PFSK-1 (cell line): ENCODE results near the gene ATIC.

Source experiments
- POLR2AphosphoS5 ChIP-seq: IDR thresholded peaks from 2 replicates; pipeline ENCODE4 v1.6.1; 2012; ENCODE audit warnings: low read depth, mild to moderate bottlenecking, control low read depth, low read length, moderate library complexity
- REST ChIP-seq, 2 experiments: IDR thresholded peaks; 2 replicates each; pipeline versions ENCODE4 v1.6.1 to v1.8.0; 2011 to 2012; ENCODE audit warnings: low read depth in 2 of 2, low read length in 2 of 2, control low read depth in 1 of 2, inconsistent platforms in 1 of 2, mild to moderate bottlenecking in 1 of 2, moderate library complexity in 1 of 2; ENCODE audit not compliant: insufficient read depth in 1 of 2

DNA sequence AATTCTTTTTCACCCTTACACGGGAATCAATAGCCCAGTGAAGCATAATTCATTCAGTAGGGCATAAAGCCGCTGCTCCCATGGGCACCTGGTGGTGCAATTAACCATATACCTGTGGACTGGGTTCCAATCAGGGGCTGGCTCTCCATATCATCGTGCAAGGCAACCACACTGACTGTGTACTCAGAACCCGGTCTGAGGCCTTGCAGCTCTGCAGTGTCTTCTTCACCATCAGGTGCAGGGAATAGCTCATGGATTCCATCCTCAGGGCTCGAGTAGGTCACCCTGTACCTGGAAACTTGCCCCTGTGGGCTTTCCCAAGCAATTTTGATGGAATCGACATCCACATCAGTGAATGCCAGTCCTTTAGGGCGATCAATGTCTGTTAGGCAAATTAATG is 68.8 kb downstream of the ATIC start:
- TF ChIP-seq REST (IDR thresholded peaks at IDR 0.05; ENCODE audit: insufficient read depth in 1 of 2, low read depth in 2 of 2, low read length in 2 of 2) (no peak), POLR2AphosphoS5 (no peak)
